ENCODE results near the gene CDK5R2. TPM values are rescaled to one million over a fixed set of nuclear protein-coding genes. Genes with fewer than 3 reads are reported as not detected.
"Not testable (repeated sequence)": the region's sequence is repeated elsewhere in the genome, so short reads cannot be mapped to it uniquely, and the experiment has no call there.

CDK5R2 gene
- 0.14 TPM for total RNA-seq

GRCh38 chr2:218959141-218959731 is at the start of gene CDK5R2:
CDK5R2 (plus strand) TSS chr2:218959666; CDS start chr2:218959821, 155 bp downstream.
- peak; percentile 66 for DNase-seq (ENCODE audit: low spot score)

- no peak for DNase-seq (ENCODE audit: low spot score)
Measured at GRCh38 chr2:218910741-218911140, 48.7 kb upstream of the CDK5R2 start.

GRCh38 chr2:218920504-218920903 is 39.0 kb upstream of the CDK5R2 start:
- DNase-seq (ENCODE audit: low spot score), result no peak

- DNase-seq (ENCODE audit: low spot score), result no peak
Measured at GRCh38 chr2:218924757-218925156, 34.7 kb upstream of the CDK5R2 start.

- no peak for DNase-seq (ENCODE audit: low spot score)
Measured at GRCh38 chr2:218925434-218925833, 34.0 kb upstream of the CDK5R2 start.

DNA sequence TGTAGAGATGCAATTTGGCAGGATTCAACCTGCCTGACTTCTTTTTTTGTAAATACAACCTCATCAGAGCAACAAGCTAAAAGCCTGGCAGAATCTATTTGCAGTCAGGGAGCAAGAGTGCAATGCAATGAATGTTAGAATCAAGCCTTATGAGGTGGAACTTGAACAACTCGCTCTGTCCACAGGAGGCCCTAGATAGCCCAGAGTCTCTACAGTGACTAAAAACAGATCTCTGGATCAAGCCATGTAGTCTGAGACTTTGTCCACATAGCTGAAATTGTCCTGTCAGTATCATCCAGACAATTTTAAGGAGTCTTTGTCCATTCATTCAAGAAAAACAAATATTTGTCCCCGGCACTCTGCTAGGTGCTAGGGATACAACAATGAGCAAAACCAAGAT is 32.0 kb upstream of the CDK5R2 start:
- no peak for DNase-seq (ENCODE audit: low spot score)

DNA sequence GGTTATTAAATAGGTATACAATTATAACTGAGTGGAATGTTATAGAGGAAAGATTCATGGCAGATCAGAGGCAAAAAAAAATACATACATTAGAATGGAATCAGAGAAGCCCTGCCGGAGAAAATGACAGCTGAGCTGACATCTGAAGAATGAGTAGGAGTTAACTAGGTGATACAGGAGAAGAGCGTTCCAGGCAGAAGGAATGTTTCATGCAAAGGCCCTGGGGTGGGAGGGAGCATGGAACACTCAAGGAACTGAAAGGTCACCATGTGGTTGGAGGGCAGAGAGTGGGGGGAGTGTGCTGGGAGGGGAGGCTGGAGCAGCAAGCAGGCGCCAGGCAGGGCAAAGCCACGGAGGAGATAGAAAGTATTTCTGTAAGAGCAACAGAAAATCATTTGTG is 31.6 kb upstream of the CDK5R2 start:
- no peak for DNase-seq (ENCODE audit: low spot score)

GRCh38 chr2:218930488-218930887 is 29.0 kb upstream of the CDK5R2 start:
- DNase-seq (ENCODE audit: low spot score), result not testable (repeated sequence)

DNA sequence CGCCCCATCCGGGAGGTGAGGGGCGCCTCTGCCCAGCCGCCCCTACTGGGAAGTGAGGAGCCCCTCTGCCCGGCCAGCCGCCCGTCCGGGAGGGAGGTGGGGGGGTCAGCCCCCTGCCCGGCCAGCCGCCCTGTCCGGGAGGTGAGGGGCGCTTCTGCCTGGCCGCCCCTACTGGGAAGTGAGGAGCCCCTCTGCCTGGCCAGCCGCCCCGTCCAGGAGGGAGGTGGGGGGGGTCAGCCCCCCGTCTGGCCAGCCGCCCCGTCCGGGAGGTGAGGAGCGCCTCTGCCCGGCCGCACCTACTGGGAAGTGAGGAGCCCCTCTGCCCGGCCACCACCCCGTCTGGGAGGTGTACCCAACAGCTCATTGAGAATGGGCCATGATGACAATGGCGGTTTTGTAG is 27.7 kb upstream of the CDK5R2 start:
- not testable (repeated sequence) for DNase-seq (ENCODE audit: low spot score)

DNA sequence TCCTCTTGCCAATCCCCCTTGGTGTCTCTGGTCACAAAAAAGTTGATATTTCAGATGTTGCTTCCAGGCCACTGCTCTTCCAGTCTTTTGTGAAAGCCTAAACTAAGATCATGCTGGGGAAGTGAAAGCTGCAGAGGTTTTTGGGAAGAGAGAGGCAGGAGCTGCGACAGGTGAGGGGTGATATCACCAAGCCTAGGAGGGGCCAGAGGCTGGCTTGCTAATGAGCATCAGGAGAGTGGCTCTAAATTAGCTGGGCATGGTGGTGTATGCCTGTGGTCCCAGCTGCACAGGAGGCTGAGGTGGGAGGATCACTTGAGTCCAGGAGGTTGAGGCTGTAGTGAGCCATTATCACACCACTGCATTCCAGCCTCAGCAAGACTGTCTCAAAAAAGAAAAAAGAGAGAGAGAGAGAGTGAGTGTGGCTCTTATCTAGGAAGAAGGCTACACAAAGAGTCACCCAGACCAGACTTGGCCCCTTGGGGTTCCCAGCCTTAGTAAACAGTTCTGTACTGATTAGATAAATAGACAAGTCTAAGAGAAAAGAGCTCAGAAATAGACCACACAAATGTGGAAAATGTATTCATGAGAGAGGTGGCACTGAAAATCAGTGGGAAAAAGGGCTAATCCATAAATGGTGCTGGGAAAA is 14.6 kb upstream of the CDK5R2 start:
- no peak for DNase-seq (ENCODE audit: low spot score)

- no peak for DNase-seq (ENCODE audit: low spot score)
Measured at GRCh38 chr2:218946621-218947020, 12.8 kb upstream of the CDK5R2 start.

GRCh38 chr2:218952160-218952559 is 7.3 kb upstream of the CDK5R2 start:
- no peak for DNase-seq (ENCODE audit: low spot score)

- DNase-seq (ENCODE audit: low spot score), result no peak
Measured at GRCh38 chr2:218953366-218953954, 6.0 kb upstream of the CDK5R2 start.

DNA sequence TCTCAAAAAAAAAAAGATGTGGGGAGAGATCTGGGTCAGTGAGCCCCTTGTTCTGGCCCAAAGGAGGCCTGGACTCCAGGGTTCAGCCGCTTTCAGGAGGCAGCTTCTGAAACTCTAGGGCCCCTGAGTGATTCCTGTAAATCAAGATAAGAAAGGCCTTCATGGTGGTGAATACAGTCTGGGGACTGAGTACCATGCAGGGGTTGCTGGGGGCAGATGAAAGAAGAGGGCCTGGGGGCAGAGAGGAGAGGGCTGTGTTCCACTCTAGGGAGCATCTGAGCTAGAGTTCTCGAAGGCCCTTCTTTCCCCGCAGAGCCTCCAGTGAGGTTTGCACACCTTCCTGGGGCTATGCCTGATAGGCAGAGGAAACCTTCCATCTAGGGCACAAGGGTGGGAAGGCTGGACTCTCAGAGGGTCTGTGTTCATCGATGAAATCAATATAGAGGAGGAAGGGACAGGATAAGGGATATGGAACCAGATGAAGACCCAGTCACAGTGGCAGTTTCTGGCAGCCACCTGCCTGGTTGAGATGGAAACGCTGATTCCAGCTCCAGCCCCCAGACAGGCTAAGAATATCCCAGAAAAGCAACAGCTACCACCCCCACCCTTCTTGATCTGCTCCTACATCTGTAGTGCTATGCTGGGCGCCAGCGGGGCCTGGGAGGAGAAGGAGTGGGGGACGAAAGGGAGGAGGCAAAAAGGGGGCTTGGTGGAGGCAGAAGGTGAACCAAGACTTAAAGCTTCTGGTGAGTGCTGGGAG is 4.7 kb upstream of the CDK5R2 start:
- no peak for DNase-seq (ENCODE audit: low spot score)

DNA sequence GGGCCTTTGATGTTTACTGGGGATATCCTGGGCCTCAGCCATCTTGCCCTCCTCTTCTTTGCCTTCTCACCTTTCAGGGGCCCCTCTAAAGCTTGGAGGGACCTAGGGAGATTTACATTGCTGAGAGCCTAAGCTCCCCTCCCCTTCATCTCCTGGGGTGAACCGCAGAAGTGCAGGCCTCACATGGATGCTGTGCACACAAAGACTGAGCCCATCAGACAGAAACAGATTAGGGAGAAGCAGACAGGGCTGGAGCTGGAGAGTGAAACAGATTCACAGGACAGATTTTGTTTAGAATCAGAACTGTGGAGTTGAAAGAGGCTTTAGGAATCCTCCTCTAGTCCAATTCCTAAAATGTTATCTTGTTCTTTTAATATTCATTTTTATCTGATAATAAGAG is 3.4 kb upstream of the CDK5R2 start:
- DNase-seq (ENCODE audit: low spot score), result no peak

- DNase-seq (ENCODE audit: low spot score), result no peak
Measured at GRCh38 chr2:218957671-218958070, 1.8 kb upstream of the CDK5R2 start.

- no peak for DNase-seq (ENCODE audit: low spot score)
Measured at GRCh38 chr2:218958276-218958675, 1.2 kb upstream of the CDK5R2 start.

GRCh38 chr2:218959761-218960308 is 369 bp downstream of the CDK5R2 start:
- DNase-seq (ENCODE audit: low spot score), result no peak

GRCh38 chr2:218960309-218961165 is 1.1 kb downstream of the CDK5R2 start:
- DNase-seq (ENCODE audit: low spot score), result no peak

GRCh38 chr2:218961229-218961628 is 1.8 kb downstream of the CDK5R2 start:
- no peak for DNase-seq (ENCODE audit: low spot score)
